B cell (primary cell): ENCODE measurements around the gene RGS10. TPM values are rescaled to one million over a fixed set of nuclear protein-coding genes. Genes with fewer than 3 reads are reported as not detected.

ENCODE experiments used
- ATAC-seq: fragments of 200-7000 bp; cut with Tn5 transposase; one replicate; pipeline ENCODE4 v1.10.0; 2021; ENCODE audit warnings: low read depth, mild to moderate bottlenecking, moderate number of reproducible peaks, moderate library complexity
- CTCF ChIA-PET: fragments of 350-600 bp; sonication (Branson Sonifier 250); formaldehyde crosslinking; loops from one replicate; lab custom pipeline; 2021; ENCODE audit warnings: antibody characterized with exemption, inconsistent platforms; lab: Charles Lee
- POLR2A ChIA-PET: fragments of 350-600 bp; sonication (Branson Sonifier 250); formaldehyde crosslinking; loops from one replicate; lab custom pipeline; 2021; ENCODE audit warnings: antibody characterized with exemption; lab: Charles Lee
- DNase-seq: peaks from one replicate; pipeline ENCODE4 v3.0.0; 2013
- H2AFZ ChIP-seq: 2 replicates; pipeline ENCODE4 v1.6.1; 2012; ENCODE audit warnings: mild to moderate bottlenecking, low read depth, low read length; ENCODE audit not compliant: insufficient read depth, poor library complexity, severe bottlenecking
- H3K27ac ChIP-seq, 2 donors: 1 replicate in 1 of 2; 2 replicates in 1 of 2; pipeline ENCODE4 v1.5.1; 2012 to 2013; ENCODE audit warnings: low read length in 2 of 2, mild to moderate bottlenecking in 2 of 2, moderate library complexity in 1 of 2
- H3K27me3 ChIP-seq, 4 experiments: fragments of 200-600 bp in 1 of 4; sonication (generic) in 1 of 4; replicated peaks in 1 of 4; 1 replicate in 2 of 4; 2 replicates in 2 of 4; pipeline versions ENCODE4 v1.6.1 to v1.7.0; 2013 to 2016; ENCODE audit warnings: low read length in 3 of 4, mild to moderate bottlenecking in 2 of 4, mixed read lengths in 1 of 4, moderate library complexity in 1 of 4; ENCODE audit not compliant: insufficient read depth in 4 of 4, control insufficient read depth in 3 of 4; ENCODE audit errors: control extremely low read depth in 1 of 4
- H3K36me3 ChIP-seq, 2 experiments: replicated peaks in 1 of 2; 1 replicate in 1 of 2; 2 replicates in 1 of 2; pipeline versions ENCODE4 v1.6.1 to v1.7.1; 2013; ENCODE audit warnings: low read length in 1 of 2; ENCODE audit not compliant: insufficient read depth in 2 of 2, control insufficient read depth in 1 of 2; ENCODE audit errors: control extremely low read depth in 1 of 2, extremely low read depth in 1 of 2
- H3K4me1 ChIP-seq, 2 donors: fragments of 200-600 bp in 1 of 2; sonication (generic) in 1 of 2; 1 replicate in 1 of 2; 2 replicates in 1 of 2; pipeline versions ENCODE4 v1.5.1 to v1.6.1; 2013 to 2017; ENCODE audit warnings: low read length in 2 of 2; ENCODE audit not compliant: control insufficient read depth in 2 of 2, insufficient read depth in 2 of 2
- H3K4me2 ChIP-seq: replicated peaks from 2 replicates; pipeline ENCODE3; 2012; ENCODE audit warnings: mild to moderate bottlenecking, low read depth, low read length; ENCODE audit not compliant: poor library complexity, severe bottlenecking
- H3K4me3 ChIP-seq, 5 experiments: fragments of 200-600 bp in 1 of 5; sonication (generic) in 1 of 5; 1 replicate in 3 of 5; 2 replicates in 2 of 5; pipeline versions ENCODE4 v1.5.1 to v1.7.0; 2011 to 2016; ENCODE audit warnings: low read length in 4 of 5, mild to moderate bottlenecking in 4 of 5, low read depth in 2 of 5, control low read depth in 1 of 5, moderate library complexity in 1 of 5; ENCODE audit not compliant: insufficient read depth in 1 of 5; ENCODE audit errors: control extremely low read depth in 1 of 5, extremely low read depth in 1 of 5
- H3K79me2 ChIP-seq: fragments of 200-600 bp; sonication (generic); one replicate; pipeline ENCODE4 v1.6.0; 2016; ENCODE audit warnings: low read length; ENCODE audit not compliant: control insufficient read depth, insufficient read depth
- H3K9ac ChIP-seq: fragments of 200-600 bp; sonication (generic); 2 replicates; pipeline ENCODE4 v1.6.1; 2017; ENCODE audit warnings: mild to moderate bottlenecking, low read length, moderate library complexity
- H3K9me3 ChIP-seq, 3 donors: one replicate each; pipeline versions ENCODE4 v1.6.1 to v1.7.1; 2013; ENCODE audit warnings: low read length in 2 of 3; ENCODE audit not compliant: control insufficient read depth in 2 of 3, insufficient read depth in 1 of 3; ENCODE audit errors: control extremely low read depth in 1 of 3
- H4K20me1 ChIP-seq: 2 replicates; pipeline ENCODE4 v1.6.0; 2012; ENCODE audit warnings: mild to moderate bottlenecking, low read length; ENCODE audit not compliant: insufficient read depth, control insufficient read depth, poor library complexity, severe bottlenecking
- H3K27ac Mint-ChIP-seq: one replicate; pipeline ENCODE4 v1.8.0; 2021; ENCODE audit warnings: mixed read lengths
- H3K27me3 Mint-ChIP-seq: one replicate; pipeline ENCODE4 v1.8.0; 2021; ENCODE audit warnings: mixed read lengths
- H3K4me1 Mint-ChIP-seq: one replicate; pipeline ENCODE4 v1.8.0; 2021; ENCODE audit warnings: mixed read lengths
- H3K4me3 Mint-ChIP-seq: one replicate; pipeline ENCODE4 v1.8.0; 2021; ENCODE audit warnings: mixed read lengths
- H3K9me3 Mint-ChIP-seq: one replicate; pipeline ENCODE4 v1.8.0; 2022; ENCODE audit warnings: mixed read lengths; ENCODE audit not compliant: insufficient read depth
- CTCF ChIP-seq: fragments of 200-600 bp; IDR thresholded peaks from one replicate; pipeline ENCODE4 v1.8.0; 2022; ENCODE audit warnings: antibody characterized with exemption, mild to moderate bottlenecking
- EZH2 ChIP-seq: IDR thresholded peaks from 2 replicates; pipeline ENCODE4 v1.6.1; 2012; ENCODE audit warnings: borderline replicate concordance, low read depth, mild to moderate bottlenecking, moderate library complexity, low read length; ENCODE audit not compliant: insufficient read depth, poor library complexity, severe bottlenecking
- WGBS: methylation state at CpG from one replicate; pipeline ENCODE4 v1.1.5; 2013; ENCODE audit warnings: missing lambda C conversion rate; ENCODE audit not compliant: insufficient coverage; 5-methylcytosine and 5-hydroxymethylcytosine counted together
- intact Hi-C: fragments of 100-400 bp; cut with micrococcal nuclease; formaldehyde crosslinking; loops from one replicate; pipeline ENCODE4 v1.10.0; 2022
- polyA plus RNA-seq: library from polyadenylated mRNA; depleted of rRNA; stranded (reverse); fragments of >200 nt; gene quantifications from 2 replicates; pipeline ENCODE4 v1.2.3, GENCODE V29; 2012
- total RNA-seq, 2 donors: library from RNA; stranded (reverse); fragments of 120-200 nt in 1 of 2; gene quantifications; 1 replicate in 1 of 2; 2 replicates in 1 of 2; pipeline versions ENCODE4 v1.2.3 to v1.2.4, GENCODE V29; 2013 to 2022

The RGS10 gene
- total and polyA plus RNA-seq, 2 donors (not counting 1 experiment from before 2014, with no cell fraction given), result 10.9 to 20.3 TPM

GRCh38 chr10:119450606-119451299, 91.8 kb downstream of the RGS10 start:
- TF ChIP-seq EZH2, result no peak
- no peak for TF ChIP-seq CTCF
- H3K79me2 ChIP-seq, result peaks cover 3% of the 10 kb centered on the region
- H3K27me3 Mint-ChIP-seq, result no peaks in the 10 kb centered on the region
- H2AFZ ChIP-seq, result no peak overlapping the region
- H3K27me3 ChIP-seq, result no peaks in the 10 kb centered on the region
- H3K36me3 ChIP-seq, result peaks cover 0 to 47% of the 10 kb centered on the region in 2 experiments
- H3K9me3 ChIP-seq, result no peaks in the 10 kb centered on the region
- ChIA-PET POLR2A (no interaction called here), CTCF (interaction anchor here (0.8 to 1.5 kb wide), 2 partner anchors 39 to 252 kb away, joined by 3 read pairs; no protein-coding TSS in a partner anchor)
- peaks cover 24% of the 10 kb centered on the region for H3K4me1 Mint-ChIP-seq
- no peak for ATAC-seq
- H3K4me2 ChIP-seq, result no peak overlapping the region
- no peak overlapping the region for H3K27ac Mint-ChIP-seq
- DNase-seq, result no peak
- H3K4me1 ChIP-seq, result peaks cover 15 to 20% of the 10 kb centered on the region in 2 donors
- H3K9ac ChIP-seq, result no peak overlapping the region
- H3K27ac ChIP-seq, result no peak overlapping the region
- WGBS, result 98% methylated on average over 7 of the region's 16 CpGs
- H3K4me3 ChIP-seq, result no peak overlapping the region
- peaks cover 8% of the 10 kb centered on the region for H4K20me1 ChIP-seq
- H3K9me3 Mint-ChIP-seq, result no peaks in the 10 kb centered on the region
- intact Hi-C loops, result no loop called here
- H3K4me3 Mint-ChIP-seq, result no peak overlapping the region

Other genes starting within 250 kb of the RGS10 start
- 159 and 175 TPM in 2 replicates for gene TIAL1, start 54.2 kb upstream of the RGS10 start, total RNA-seq
- gene TIAL1, start 54.2 kb upstream of the RGS10 start, polyA plus RNA-seq, result 98.5 and 131 TPM in 2 replicates
- 3.9 and 4.2 TPM in 2 replicates for gene BAG3, start 108.7 kb upstream of the RGS10 start, total RNA-seq
- gene BAG3, start 108.7 kb upstream of the RGS10 start, polyA plus RNA-seq, result 7.4 and 7.5 TPM in 2 replicates
- gene INPP5F, start 183.3 kb upstream of the RGS10 start, total RNA-seq, result 37.5 and 42.5 TPM in 2 replicates
- gene INPP5F, start 183.3 kb upstream of the RGS10 start, polyA plus RNA-seq, result 10.2 and 11.2 TPM in 2 replicates